ENCODE data around the gene ERICH6.

The ERICH6 gene

GRCh38 chr3:150613034-150613433, 90.7 kb downstream of the ERICH6 start:
- DNase-seq (ENCODE audit: low read depth): no peak

DNA sequence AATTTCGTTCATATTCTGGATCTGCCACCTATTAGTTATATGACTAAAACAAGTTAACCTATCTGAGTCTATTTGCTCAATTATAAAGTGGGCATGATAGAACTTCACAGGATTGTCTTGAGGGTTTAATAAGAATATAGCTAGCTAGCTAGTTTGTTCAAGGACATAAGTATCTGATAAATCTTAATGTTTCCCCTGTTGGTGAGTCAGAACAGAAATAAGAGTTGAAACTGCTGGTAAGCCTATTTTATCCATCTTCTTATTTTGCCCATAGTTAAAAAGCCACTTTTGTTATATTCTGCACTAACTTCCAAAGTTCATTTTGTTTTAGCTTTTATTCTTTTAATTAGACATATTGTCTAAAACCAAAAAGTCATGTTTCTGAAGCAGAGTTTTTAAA, 91.2 kb downstream of the ERICH6 start:
- no peak for DNase-seq (ENCODE audit: low read depth)

DNA sequence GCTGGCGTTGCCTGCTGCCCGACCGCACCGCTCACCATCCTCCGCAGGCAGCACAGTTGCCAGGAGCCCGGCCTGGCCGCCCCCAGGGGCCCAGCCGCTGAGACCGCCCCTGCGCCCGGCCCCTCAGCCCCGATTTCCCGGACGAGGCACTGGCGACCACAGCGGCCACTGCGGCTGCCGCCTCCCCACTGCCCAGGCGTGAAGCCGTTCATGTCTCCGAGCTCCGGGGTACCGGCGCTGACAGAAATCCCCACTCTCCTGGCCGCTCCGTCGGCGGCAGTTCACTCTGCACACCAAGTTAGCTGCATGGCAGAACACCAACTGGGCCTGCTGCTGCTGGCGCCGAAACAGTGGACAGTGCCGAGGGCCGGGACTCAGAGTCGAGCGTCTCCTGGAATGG, 92.1 kb downstream of the ERICH6 start:
- no peak for DNase-seq (ENCODE audit: low read depth)

GRCh38 chr3:150610785-150611184, 92.9 kb downstream of the ERICH6 start:
- peak; percentile 43 for DNase-seq (ENCODE audit: low read depth)

GRCh38 chr3:150609988-150610387, 93.7 kb downstream of the ERICH6 start:
- DNase-seq (ENCODE audit: low read depth): no peak

Measured in fibroblast of gingiva (primary cell).